ENCODE results near the gene CADM2.
"Not testable (repeated sequence)": the region's sequence is repeated elsewhere in the genome, so short reads cannot be mapped to it uniquely, and the experiment has no call there.

Gene CADM2

DNA sequence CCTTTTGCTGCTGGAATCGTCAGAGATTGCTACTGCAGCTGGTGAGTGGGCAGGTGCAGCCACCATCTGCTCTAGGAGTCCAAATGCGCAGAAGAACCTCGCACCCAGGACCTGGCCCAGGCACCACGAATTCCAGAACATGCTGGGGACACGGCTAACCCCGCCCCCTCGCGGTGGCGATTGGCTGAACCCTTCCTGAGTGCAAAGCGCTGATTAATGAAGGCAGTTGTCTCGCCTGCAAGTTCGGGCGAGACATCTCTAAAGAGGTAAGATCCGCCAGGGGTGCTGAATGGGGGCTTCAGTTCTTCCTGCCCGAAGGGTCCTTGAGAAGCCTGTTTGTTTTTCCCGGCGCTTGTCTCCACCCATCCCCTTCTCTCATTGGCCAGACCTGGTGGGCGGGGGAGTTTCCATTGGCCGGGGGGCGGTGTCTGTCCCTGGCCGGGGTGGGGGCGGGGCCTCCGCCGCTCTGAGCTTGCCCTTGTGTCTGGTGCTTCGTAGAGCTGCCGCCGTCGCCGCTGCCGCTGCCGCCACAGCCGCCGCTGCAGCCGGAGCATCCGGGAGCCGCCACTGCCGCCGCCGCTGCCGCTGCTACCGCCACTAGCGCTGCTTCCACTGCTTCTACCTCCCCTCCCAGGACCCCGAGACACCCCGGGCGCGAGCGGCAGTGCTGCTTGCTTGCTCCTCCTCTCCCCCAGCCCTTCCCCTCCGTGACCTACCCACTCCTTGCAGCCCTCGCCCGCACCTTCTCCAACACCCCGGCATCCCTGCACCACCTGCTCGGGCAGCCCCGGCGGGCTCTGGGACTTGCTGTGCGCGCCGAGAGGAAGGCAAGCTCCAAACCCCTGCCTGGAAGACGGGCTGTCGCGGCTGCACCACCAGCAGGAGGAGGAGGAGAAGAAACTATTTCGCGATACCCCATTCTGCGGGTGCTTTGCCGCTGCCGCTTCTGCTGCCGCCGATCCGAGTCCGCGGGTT lies at the start of gene CADM2:
Gene CADM2 (plus strand): TSS at position 495 of the 975 bp plus-strand sequence.
- peak; percentile 78 for DNase-seq

DNA sequence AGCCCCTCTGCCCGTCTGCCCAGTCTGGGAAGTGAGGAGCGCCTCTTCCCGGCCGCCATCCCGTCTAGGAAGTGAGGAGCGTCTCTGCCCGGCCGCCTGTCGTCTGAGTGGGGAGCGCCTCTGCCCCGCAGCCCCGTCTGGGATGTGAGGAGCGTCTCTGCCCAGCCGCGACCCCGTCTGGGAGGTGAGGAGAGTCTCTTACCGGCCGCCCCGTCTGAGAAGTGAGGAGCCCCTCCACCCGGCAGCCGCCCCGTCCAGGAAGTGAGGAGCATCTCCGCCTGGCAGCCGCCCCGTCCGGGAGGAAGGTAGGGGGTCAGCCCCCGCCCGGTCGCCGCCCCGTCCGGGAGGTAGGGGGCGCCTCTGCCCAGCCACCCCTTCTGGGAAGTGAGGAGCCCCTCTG lies 40.2 kb upstream of the CADM2 start:
- DNase-seq = not testable (repeated sequence)

DNA sequence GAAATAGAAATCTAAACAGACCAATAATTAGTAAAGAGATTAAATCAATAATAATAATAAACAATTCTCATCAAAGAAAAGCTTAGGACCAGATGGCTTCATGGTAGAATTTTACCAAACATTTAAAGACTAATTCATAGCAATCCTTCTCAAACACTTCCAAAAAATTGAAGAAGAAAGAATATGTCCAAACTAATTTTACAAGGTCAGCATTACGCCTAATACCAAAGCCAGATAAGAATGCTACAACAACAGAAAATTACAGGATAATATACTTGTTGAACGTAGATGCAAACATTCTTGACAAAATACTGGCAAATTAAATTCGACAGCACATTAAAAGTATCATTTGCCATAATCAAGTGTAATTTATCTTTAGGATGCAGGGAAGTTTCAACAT lies 36.1 kb upstream of the CADM2 start:
- no peak for DNase-seq

DNA sequence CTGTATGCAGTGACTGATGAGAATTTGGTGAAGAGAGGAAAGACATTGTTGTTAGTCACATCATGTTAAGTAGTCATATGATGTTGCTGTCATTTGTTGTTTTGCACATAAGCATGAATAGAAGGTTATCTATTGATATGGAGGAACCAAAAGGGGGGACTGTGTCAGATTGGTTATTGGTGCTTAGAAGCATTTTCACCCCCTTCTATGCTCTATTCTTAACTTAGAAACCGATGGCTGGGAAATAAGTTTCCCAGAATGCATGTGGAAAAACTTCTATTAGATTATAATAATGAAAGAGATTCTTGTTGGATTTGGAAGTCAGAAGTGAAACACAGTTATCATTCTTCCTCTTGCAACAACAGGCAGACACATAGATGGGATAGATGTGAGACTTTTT lies 33.2 kb upstream of the CADM2 start:
- no peak for DNase-seq

DNA sequence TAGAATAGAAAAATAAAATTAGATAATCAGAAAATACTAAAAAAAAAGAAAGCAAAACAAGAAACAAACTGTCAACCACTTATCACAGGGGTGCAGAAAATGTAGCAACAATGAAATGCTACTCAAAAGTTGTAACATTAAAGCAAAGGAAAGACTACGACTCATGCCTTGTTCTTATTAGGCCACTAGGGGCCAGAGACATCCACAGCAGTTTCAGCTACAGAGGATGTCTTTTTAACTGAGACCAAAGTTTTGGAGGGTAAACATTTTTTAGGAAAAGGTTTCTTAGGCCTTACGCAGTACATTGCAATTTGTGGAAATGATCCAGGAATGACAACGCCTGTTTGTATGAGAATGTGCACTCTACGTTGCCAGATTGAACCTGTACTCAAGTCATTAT lies 15.4 kb upstream of the CADM2 start:
- no peak for DNase-seq

DNA sequence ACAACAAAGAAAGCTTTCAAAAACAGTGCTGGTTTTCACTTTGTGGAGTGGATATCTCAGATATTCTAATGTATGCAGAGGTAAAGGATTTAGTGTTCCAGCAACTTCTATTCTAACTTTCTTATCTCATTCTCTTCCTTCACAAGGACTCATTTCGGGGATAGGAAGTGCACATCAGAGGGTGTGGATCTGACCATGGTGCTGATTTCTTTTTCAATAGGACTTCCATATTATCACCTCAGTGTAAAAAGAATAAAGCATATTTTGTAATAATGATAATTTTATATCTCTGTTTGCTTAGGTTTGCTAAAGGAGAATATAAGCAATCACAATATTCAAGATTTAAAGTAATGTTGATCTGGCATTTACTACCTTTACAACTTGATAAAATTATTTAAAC lies 12.5 kb upstream of the CADM2 start:
- no peak for DNase-seq

DNA sequence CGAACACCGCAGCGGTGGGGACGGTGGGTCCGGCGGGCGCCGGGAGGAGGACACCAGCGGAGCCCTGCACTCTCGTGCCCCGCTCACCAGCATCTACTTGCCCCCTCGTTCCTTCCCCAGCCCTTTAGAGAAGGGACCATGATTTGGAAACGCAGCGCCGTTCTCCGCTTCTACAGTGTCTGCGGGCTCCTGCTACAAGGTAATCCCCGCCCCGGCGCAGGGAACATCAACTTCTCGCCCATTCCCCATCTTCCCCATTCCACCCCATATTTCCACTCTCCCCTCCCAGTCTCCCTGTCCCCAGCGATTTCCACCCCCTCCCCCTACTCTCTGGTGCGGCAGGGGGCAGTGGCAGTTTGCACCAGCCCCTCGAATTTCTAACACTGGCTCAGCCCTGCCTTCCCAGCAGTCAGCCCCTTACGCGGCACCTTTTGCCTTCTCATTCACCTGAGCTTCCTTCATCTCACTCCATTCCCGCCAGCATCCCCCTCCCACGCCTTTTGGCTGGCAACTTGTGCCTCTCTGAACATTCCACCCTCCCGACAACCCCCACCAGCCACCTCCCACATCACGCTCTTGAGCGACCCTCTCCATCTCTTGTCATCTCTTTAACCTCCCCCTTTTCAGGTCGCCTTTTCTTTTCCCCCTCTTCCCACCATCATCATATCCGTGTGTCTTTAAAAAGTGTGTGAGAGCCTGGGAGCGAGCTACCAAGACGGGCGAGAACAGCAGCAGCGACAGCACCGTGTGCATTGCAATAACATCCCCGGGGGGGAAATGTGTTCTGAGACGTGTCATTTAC lies 882 bp downstream of the CADM2 start:
- DNase-seq = no peak

DNA sequence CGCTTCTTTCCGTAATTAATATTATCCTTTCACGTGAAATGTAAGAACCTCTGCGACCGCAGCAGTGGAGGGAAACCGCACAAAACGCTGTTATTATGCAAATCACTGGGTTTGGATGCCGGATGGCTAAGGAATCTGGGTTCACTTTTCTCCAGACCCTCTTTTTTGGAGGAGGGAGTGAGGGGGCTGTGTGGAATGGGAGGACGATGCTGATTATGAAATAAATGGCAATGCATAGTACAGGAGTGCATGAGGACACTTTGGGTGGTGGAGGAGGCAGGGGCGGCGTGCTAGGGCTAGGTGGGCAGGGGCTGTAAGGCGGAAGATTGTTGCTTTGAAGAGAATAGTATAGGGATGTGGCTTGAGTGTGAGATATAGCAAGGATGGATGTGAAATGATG lies 1.8 kb downstream of the CADM2 start:
- DNase-seq = no peak

DNA sequence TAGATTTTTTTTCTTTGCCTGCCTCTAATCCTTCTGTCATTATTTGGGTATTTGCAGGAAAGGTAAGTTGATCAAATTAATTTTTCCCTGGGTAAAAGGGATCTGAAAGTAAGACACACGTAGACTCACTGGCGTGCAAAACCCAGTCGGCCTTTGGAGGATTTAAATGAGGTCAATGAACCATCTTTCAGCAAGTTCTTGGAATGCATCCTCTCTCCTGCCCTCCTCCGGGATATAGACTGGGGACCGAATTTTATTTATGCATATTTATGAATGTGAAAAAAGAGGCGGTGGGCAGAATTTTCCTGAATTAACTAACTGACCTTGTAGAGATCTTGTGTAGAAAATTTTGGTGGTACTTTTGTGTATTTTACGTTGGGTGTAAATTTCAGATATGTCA lies 2.2 kb downstream of the CADM2 start:
- no peak for DNase-seq

DNA sequence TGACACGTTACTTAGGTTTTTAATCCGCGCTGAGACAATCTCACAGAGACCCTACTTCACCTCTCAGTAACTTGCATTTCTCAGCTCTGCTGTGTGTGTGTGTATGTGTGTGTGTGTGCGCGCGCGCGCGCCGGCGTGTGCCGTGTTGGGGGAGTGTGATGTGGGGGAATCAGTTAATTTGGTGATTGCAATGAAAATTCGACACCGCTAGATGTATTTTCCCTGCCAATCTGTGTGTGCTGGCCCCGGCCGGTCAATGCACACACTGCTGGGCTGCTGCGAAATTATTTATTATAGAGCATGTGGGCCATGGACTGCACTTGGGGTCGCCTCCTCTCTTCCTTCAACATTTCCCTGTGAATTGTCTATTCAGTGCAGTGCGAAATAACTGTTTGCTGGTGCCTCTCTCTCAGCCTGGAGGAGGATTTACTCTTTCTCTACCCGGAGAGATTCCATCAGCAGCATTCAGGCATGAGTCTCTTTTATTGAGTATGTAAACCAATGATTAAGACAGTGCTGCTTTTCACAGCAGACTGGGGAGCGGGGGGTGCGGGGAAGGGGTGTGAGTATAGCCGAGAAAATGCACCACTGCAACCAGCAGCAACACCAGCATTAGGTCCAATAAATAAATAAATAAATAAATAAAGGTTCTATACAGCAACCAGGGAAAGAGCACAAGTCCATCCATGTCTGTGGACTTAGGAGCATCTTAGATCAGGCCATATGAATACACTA lies 2.9 kb downstream of the CADM2 start:
- no peak for DNase-seq

DNA sequence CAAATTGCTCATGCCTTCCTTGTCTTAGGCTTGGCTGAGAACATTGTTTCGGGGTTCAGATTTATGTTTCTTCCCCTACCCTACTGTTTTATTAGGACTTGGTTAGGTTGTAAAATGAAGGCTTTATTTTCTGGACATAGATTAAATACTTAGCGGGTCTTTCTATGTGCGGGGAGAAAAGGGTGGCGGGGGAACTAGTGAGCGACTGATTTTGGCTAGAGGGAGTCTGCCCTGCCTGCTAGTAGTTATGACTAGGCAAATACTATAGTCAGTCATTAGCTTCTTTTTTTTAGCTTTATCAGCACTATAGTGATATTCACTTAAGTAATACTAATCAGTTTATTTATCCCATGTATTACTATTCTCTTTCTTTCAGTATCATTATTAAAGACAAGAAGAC lies 3.6 kb downstream of the CADM2 start:
- DNase-seq = no peak

DNA sequence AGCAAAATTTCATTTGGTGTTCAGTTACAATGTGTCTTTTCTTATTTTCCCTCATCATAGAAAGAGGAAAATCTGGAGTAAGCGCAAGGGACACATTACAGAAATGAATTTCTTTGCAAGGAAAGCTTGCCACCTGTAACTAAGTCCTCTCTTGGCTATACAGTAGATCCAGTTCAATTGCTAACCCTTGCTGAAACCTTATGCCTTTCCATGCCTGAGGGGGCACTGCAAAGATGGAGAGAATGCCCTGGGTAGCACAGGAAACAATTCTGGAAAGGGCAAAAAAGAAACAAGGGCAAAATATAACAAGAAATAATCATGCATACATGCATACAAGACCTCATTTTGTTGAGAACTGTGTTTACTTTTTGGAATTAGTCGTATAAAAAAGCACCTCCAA lies 4.3 kb downstream of the CADM2 start:
- DNase-seq = no peak

DNA sequence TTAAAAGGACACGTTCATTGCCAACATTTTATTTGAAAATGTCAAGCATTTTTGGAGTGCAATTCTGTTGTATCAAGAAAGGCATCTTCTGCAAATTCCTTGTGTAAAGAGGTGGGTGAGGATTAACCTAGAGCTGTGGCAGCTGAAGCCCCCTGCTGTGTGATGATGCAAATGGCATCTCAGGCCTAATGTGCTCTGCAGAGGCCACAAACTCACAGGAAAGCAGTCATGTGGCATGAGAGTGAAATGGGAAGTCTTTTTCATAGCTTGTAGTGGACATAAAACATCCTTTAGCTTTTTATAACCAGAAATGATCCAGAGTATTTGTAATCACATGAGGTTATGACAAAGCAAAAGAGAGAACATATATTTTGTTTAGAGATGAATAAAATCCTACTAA lies 6.4 kb downstream of the CADM2 start:
- DNase-seq = peak; percentile 22

DNA sequence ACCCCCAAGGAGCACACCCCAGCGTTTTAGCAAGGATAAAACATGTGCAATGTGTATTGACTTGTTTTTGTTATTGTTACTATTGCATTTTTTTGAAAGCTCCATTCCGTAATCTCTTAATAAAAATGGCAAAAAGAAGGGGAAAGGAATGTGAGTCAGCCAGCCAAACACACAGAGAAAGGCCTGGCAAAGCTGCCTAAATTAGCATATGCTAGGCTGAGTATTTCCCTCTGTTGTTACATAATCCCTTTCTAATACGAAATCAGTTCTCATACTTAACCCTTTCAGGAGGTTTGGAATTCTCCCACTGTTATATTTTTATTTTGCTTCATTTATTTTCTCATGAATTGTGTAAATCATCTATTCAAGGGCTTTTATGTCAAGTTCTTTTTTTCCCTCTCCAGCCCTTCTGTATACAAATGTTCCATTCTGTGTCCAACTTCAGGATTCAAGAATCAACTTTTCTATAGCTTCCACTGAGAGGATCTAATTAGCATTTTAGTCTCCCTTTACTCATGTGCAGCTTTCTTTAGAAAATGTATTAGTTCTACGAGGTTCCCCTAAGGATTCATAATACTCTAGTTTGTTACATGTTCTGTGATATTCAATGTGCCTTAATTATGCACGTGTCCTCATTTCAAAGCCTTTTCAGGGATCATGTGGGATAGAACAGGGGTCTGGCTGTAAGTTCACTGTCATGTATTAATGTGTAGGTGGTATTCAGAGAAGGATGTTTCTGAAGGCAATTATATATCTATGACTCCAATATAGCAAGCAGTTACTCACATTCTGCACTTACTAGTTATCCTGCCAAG lies 9.2 kb downstream of the CADM2 start:
- DNase-seq = no peak

DNA sequence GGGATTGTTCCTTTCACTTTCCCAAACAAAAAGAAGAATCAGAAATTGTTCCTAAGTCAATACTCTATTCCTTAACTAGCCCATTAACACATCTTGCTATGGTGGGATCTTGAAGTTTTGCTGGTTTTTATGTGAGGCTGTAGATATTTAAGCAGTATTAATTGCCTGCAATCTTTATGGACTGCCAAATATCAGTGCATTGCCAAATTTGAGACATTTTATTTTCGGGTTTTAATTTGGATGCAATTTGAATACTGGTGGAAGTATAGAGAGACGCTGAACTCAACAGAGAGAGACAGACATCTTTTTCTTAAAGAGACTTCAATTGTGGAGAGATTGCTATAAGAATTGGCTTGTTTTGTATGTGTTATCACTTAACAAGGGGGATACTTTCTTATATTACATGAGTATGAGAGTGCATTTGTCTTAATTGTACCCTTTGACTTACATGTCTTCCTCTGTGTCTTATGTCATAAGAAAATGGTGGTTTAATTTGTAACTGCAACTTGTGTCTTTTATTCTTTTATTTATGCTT lies 10.0 kb downstream of the CADM2 start:
- DNase-seq = no peak

DNA sequence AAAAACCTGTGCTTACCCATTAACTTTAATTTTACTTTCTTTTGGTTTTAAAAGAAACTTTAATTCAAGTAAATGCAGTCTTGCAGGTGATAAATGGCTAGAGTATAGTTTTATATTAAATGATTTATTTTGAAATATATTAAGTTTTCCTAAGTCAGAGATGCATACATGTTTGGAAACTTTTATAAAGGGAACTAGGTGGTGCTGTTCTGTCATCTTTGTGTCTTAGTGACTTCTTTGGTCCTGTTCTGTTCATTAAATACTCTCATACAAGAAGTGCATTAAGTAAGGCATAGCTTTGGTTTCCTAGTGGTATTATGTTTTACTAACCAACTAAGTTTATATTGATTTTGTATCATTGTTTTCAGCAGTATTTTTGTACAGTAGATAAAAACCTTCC lies 15.6 kb downstream of the CADM2 start:
- DNase-seq = no peak

DNA sequence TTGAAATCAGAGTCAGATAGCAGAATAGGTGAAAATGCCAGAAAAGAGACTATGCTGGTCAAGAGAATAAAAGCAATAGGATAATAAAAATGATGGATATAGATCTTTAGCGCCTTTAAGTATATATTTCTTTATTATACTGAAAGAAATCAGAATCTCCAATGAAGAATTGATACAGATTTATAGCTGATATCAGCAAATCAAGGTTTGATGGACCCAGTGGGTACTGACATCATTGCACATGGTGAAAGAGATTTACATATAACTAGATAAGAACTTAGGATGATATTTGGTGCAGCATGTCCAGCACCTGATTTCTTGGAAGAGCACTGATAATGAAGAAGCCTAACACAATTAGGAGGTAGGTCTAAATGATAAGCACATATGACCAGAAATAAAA lies 18.2 kb downstream of the CADM2 start:
- DNase-seq = no peak

DNA sequence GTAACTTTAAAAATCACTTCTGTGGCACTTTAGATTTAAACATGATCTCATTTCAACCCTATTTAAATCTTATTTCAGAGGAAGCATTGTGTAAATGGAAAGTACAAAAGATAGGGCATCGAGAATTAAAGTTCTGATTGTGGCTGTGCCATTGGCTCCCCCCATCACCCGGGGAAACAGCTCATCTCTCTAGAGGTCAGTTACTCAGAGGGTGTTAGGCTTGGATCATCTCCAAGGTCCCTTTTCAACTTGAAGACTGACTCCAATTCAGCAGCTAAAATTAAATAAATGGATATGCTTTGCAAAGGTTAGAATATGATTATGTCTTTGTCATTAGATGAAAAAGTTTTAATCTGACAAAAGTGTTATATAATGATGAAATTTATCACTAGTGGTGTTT lies 20.1 kb downstream of the CADM2 start:
- DNase-seq = no peak

DNA sequence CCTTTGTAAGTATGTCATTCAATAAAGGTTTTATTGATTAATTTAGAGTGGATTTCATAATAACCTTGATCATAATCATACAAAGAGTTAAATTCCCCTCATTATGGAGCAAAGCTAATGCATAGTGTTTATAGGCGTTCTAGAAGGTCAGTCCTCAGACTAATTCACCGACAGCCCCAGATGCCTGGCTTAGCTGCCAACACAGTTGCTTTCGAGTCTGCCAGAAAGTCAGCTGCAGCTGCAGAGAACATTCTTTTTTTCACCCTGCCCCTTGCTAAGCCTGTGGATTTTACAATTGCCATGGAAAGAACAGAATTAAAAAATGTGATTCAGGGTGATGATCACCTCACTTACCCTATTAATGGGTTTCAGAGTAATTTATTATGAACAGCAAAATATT lies 21.2 kb downstream of the CADM2 start:
- no peak for DNase-seq

DNA sequence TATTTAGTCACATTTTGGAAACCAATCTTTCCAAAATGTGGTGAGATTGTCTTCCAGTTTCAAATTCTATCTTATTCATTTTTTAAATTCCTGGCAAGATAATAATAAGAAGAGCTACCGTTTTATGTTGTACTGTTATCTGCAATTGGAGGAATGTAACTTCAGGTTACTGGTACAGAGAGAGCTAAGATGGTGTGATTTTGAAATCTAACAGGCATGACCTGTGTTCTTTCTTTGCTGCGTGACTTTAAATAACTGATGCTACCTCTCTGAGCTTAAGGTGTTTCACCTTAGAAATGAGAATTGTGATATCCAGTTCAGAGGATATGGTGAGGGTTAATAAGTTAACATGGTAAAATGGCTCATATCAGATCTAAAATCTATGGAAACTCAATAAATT lies 21.7 kb downstream of the CADM2 start:
- no peak for DNase-seq

DNA sequence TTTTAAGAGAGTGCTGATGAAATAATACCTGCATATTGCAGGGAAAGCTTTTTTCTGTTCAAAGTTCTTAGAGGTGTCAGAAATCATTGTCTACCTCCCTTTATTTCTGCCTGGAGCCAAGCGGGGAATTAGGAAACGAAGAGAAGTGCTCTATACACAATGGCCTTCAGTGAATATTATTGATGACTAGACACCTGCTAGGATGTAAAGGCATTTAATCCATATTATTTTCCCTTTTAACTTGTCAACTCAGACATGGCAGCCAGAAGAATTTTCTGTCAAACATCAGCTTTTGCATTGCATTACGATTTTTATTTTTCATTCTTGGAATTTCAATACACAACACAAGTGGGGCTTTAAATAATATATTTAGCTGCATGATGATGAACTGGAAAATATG lies 24.7 kb downstream of the CADM2 start:
- no peak for DNase-seq

DNA sequence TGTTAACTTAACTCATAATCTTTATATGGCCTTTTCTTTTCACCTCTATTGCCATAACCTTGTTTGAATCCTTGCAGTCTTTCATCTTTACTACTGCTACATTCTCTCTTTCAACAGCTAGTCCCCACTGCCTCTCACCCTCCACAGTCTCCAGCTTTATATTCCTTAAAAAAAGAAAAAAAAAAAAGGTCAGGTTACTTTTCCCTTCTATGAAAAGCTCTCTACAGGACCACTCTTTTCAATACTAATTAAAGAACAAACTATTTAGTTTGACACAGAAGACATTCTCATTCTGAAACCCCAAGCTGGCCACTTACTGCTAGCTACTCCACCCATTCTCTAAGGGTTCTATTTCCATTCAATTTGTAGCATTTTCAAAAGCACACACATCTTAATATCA lies 25.6 kb downstream of the CADM2 start:
- DNase-seq = no peak

All from DMS 273 treated with DMSO at 0.1 percent for 48 hours (cell line).